HEK293T (cell line): Measurements from ENCODE around the gene HOXA9.

Experiments used
- CTCF ChIA-PET: fragments of 350-600 bp; formaldehyde crosslinking; extraction: SDS; loops from one replicate; lab custom pipeline; 2021; ENCODE audit warnings: antibody characterized with exemption, inconsistent platforms; lab: Yijun Ruan, JAX
- POLR2A ChIA-PET: fragments of 350-600 bp; formaldehyde crosslinking; extraction: SDS; loops from one replicate; lab custom pipeline; 2020; ENCODE audit warnings: antibody characterized with exemption, inconsistent platforms; lab: Yijun Ruan, JAX
- DNase-seq: peaks from one replicate; pipeline ENCODE4 v3.0.0; 2012; ENCODE audit warnings: mixed read lengths; ENCODE audit errors: extremely low spot score
- ARNT ChIP-seq: fragments of 450-650 bp; IDR thresholded peaks from 2 replicates; pipeline ENCODE4 v1.6.1; 2017; ENCODE audit warnings: mild to moderate bottlenecking
- BHLHE40 ChIP-seq: fragments of 450-650 bp; IDR thresholded peaks from 2 replicates; pipeline ENCODE4 v1.6.1; 2016; ENCODE audit warnings: mild to moderate bottlenecking, moderate library complexity, borderline replicate concordance
- CTBP1 ChIP-seq: fragments of 450-650 bp; IDR thresholded peaks from 2 replicates; pipeline ENCODE4 v1.6.1; 2016; ENCODE audit warnings: borderline replicate concordance
- ELF4 ChIP-seq: fragments of 450-650 bp; IDR thresholded peaks from 2 replicates; pipeline ENCODE4 v1.6.1; 2017; ENCODE audit warnings: antibody characterized with exemption
- FOXA1 ChIP-seq: fragments of 450-650 bp; IDR thresholded peaks from 2 replicates; pipeline ENCODE4 v1.6.1; 2016; ENCODE audit warnings: mild to moderate bottlenecking
- FOXK2 ChIP-seq: fragments of 450-650 bp; IDR thresholded peaks from 2 replicates; pipeline ENCODE4 v1.6.1; 2016; ENCODE audit warnings: mild to moderate bottlenecking
- FOXM1 ChIP-seq: fragments of 450-650 bp; IDR thresholded peaks from 2 replicates; pipeline ENCODE4 v1.6.1; 2017; ENCODE audit warnings: mild to moderate bottlenecking, borderline replicate concordance
- HDGF ChIP-seq: fragments of 450-650 bp; IDR thresholded peaks from 2 replicates; pipeline ENCODE4 v1.6.1; 2017; ENCODE audit warnings: antibody characterized with exemption, borderline replicate concordance
- L3MBTL2 ChIP-seq: fragments of 450-650 bp; conservative IDR thresholded peaks from 2 replicates; pipeline ENCODE4 v1.6.1; 2016; ENCODE audit warnings: mild to moderate bottlenecking
- LEF1 ChIP-seq: fragments of 450-650 bp; IDR thresholded peaks from 2 replicates; pipeline ENCODE4 v1.6.1; 2017; ENCODE audit warnings: mild to moderate bottlenecking, borderline replicate concordance
- NFRKB ChIP-seq: fragments of 450-650 bp; IDR thresholded peaks from 2 replicates; pipeline ENCODE4 v1.6.1; 2016; ENCODE audit warnings: mild to moderate bottlenecking, moderate library complexity
- PKNOX1 ChIP-seq: fragments of 450-650 bp; IDR thresholded peaks from 2 replicates; pipeline ENCODE4 v1.6.1; 2016
- SP1 ChIP-seq: fragments of 450-650 bp; IDR thresholded peaks from 2 replicates; pipeline ENCODE4 v1.6.1; 2017
- SUZ12 ChIP-seq: fragments of 450-650 bp; IDR thresholded peaks from 2 replicates; pipeline ENCODE4 v1.6.1; 2016; ENCODE audit warnings: mild to moderate bottlenecking
- TARDBP ChIP-seq: fragments of 450-650 bp; IDR thresholded peaks from 2 replicates; pipeline ENCODE4 v1.6.1; 2016
- ZNF384 ChIP-seq: fragments of 450-650 bp; IDR thresholded peaks from 2 replicates; pipeline ENCODE4 v1.6.1; 2016

HOXA9 gene

GRCh38 chr7:27207348-27207985 is 42.1 kb upstream of the HOXA9 start:
- TF ChIP-seq FOXA1: no peak
- no peak for TF ChIP-seq HDGF
- TF ChIP-seq PKNOX1: no peak
- TF ChIP-seq ARNT: no peak
- no peak for TF ChIP-seq SUZ12
- no peak for TF ChIP-seq FOXM1
- TF ChIP-seq FOXK2: no peak
- no peak for TF ChIP-seq LEF1
- TF ChIP-seq NFRKB: no peak
- TF ChIP-seq TARDBP: no peak
- no peak for TF ChIP-seq CTBP1
- TF ChIP-seq ELF4: no peak
- no peak for TF ChIP-seq BHLHE40
- no peak for TF ChIP-seq ZNF384
- TF ChIP-seq L3MBTL2: no peak
- TF ChIP-seq SP1: no peak
- POLR2A ChIA-PET: no interaction called here
- no peak for DNase-seq
- CTCF ChIA-PET: interaction anchor here (1.6 kb wide), 1 partner anchor 9 kb away, joined by 5 read pairs; no protein-coding TSS in a partner anchor

GRCh38 chr7:27205325-27206280 is 40.3 kb upstream of the HOXA9 start:
- TF ChIP-seq SUZ12: no peak
- no peak for TF ChIP-seq HDGF
- TF ChIP-seq FOXA1: no peak
- no peak for TF ChIP-seq BHLHE40
- TF ChIP-seq ZNF384: no peak
- no peak for TF ChIP-seq PKNOX1
- no peak for TF ChIP-seq ARNT
- TF ChIP-seq TARDBP: no peak
- TF ChIP-seq L3MBTL2: no peak
- no peak for TF ChIP-seq ELF4
- no peak for TF ChIP-seq NFRKB
- POLR2A ChIA-PET: no interaction called here
- CTCF ChIA-PET: no interaction called here
- DNase-seq: no peak

GRCh38 chr7:27204851-27205322 is 39.5 kb upstream of the HOXA9 start:
- POLR2A ChIA-PET: no interaction called here
- CTCF ChIA-PET: no interaction called here
- TF ChIP-seq PKNOX1 (no peak), ARNT (no peak), L3MBTL2 (no peak), BHLHE40 (no peak), SUZ12 (no peak), ELF4 (no peak), TARDBP (no peak)
- no peak for DNase-seq

- POLR2A ChIA-PET: no interaction called here
- CTCF ChIA-PET: no interaction called here
- DNase-seq: no peak
- no peak for TF ChIP-seq FOXK2
- no peak for TF ChIP-seq HDGF
- TF ChIP-seq TARDBP: no peak
- no peak for TF ChIP-seq L3MBTL2
- no peak for TF ChIP-seq PKNOX1
- no peak for TF ChIP-seq LEF1
- TF ChIP-seq FOXM1: no peak
- TF ChIP-seq BHLHE40: no peak
- no peak for TF ChIP-seq FOXA1
- TF ChIP-seq ZNF384: no peak
- no peak for TF ChIP-seq SUZ12
- TF ChIP-seq SP1: no peak
- no peak for TF ChIP-seq NFRKB
- TF ChIP-seq ELF4: no peak
- TF ChIP-seq CTBP1: no peak
- no peak for TF ChIP-seq ARNT
Measured at GRCh38 chr7:27203964-27204594, 38.7 kb upstream of the HOXA9 start.

- CTCF ChIA-PET: no interaction called here
- TF ChIP-seq SUZ12 (no peak), SP1 (no peak), FOXM1 (no peak), CTBP1 (no peak), L3MBTL2 (no peak), NFRKB (no peak), ZNF384 (no peak), PKNOX1 (no peak)
- POLR2A ChIA-PET: no interaction called here
- no peak for DNase-seq
Measured at GRCh38 chr7:27203365-27203953, 38.1 kb upstream of the HOXA9 start.
